ENCODE data around the gene KRT4. TPM values are rescaled to one million over a fixed set of nuclear protein-coding genes. Genes with fewer than 3 reads are reported as not detected.

The KRT4 gene
- total RNA-seq, 1 experiment from 2014 or later = not detected

GRCh38 chr12:52827499-52828090 lies 13.7 kb upstream of the KRT4 start:
- no peaks in the 10 kb centered on the region for H4K20me1 ChIP-seq (ENCODE audit: insufficient read depth, low read depth, low read length)
- H3K36me3 ChIP-seq (ENCODE audit: insufficient read depth, low read length) = no peaks in the 10 kb centered on the region
- H3K4me1 ChIP-seq (ENCODE audit: low read length) = no peaks in the 10 kb centered on the region
- H3K9me3 ChIP-seq (ENCODE audit: low read length) = no peaks in the 10 kb centered on the region
- no peak overlapping the region for H3K9ac ChIP-seq (ENCODE audit: low read length)
- no peak overlapping the region for H3K27ac ChIP-seq (ENCODE audit: low read length)
- H3K79me2 ChIP-seq (ENCODE audit: low read length) = no peaks in the 10 kb centered on the region
- no peaks in the 10 kb centered on the region for H3K9me2 ChIP-seq (replicated peaks; ENCODE audit: insufficient read depth, low read length)
- H2AFZ ChIP-seq (ENCODE audit: low read length) = no peak overlapping the region
- H3K4me3 ChIP-seq (ENCODE audit: low read length) = no peak overlapping the region
- no peaks in the 10 kb centered on the region for H3K27me3 ChIP-seq (ENCODE audit: low read length)
- DNase-seq = no peak
- no peak overlapping the region for H3K4me2 ChIP-seq (ENCODE audit: low read depth, low read length, poor library complexity, severe bottlenecking)

GRCh38 chr12:52826611-52827498 lies 12.9 kb upstream of the KRT4 start:
- Histone ChIP-seq H3K4me2 (ENCODE audit: low read depth, low read length, poor library complexity, severe bottlenecking) (no peak overlapping the region), H3K4me1 (ENCODE audit: low read length) (no peaks in the 10 kb centered on the region), H3K9me2 (replicated peaks; ENCODE audit: insufficient read depth, low read length) (no peaks in the 10 kb centered on the region), H3K9ac (ENCODE audit: low read length) (no peak overlapping the region), H4K20me1 (ENCODE audit: insufficient read depth, low read depth, low read length) (no peaks in the 10 kb centered on the region), H3K27me3 (ENCODE audit: low read length) (no peaks in the 10 kb centered on the region), H3K79me2 (ENCODE audit: low read length) (no peaks in the 10 kb centered on the region), H3K36me3 (ENCODE audit: insufficient read depth, low read length) (no peaks in the 10 kb centered on the region), H3K4me3 (ENCODE audit: low read length) (no peak overlapping the region), H2AFZ (ENCODE audit: low read length) (no peak overlapping the region), H3K9me3 (ENCODE audit: low read length) (no peaks in the 10 kb centered on the region), H3K27ac (ENCODE audit: low read length) (no peak overlapping the region)
- DNase-seq = no peak

- Histone ChIP-seq H3K27ac (ENCODE audit: low read length) (no peak overlapping the region), H3K4me2 (ENCODE audit: low read depth, low read length, poor library complexity, severe bottlenecking) (no peak overlapping the region), H3K4me3 (ENCODE audit: low read length) (no peak overlapping the region), H3K79me2 (ENCODE audit: low read length) (no peaks in the 10 kb centered on the region), H2AFZ (ENCODE audit: low read length) (no peak overlapping the region), H3K9ac (ENCODE audit: low read length) (no peak overlapping the region), H3K9me3 (ENCODE audit: low read length) (no peaks in the 10 kb centered on the region), H4K20me1 (ENCODE audit: insufficient read depth, low read depth, low read length) (no peaks in the 10 kb centered on the region), H3K27me3 (ENCODE audit: low read length) (no peaks in the 10 kb centered on the region), H3K4me1 (ENCODE audit: low read length) (no peaks in the 10 kb centered on the region), H3K36me3 (ENCODE audit: insufficient read depth, low read length) (no peaks in the 10 kb centered on the region), H3K9me2 (replicated peaks; ENCODE audit: insufficient read depth, low read length) (no peaks in the 10 kb centered on the region)
- DNase-seq = no peak
These were observed 12.0 kb upstream of the KRT4 start for GRCh38 chr12:52825961-52826360.

GRCh38 chr12:52824741-52825410 lies 11.0 kb upstream of the KRT4 start:
- H3K27me3 ChIP-seq (ENCODE audit: low read length) = no peaks in the 10 kb centered on the region

GRCh38 chr12:52823761-52824450 lies 10.0 kb upstream of the KRT4 start:
- Histone ChIP-seq H3K36me3 (ENCODE audit: insufficient read depth, low read length) (no peaks in the 10 kb centered on the region), H3K4me2 (ENCODE audit: low read depth, low read length, poor library complexity, severe bottlenecking) (no peak overlapping the region), H2AFZ (ENCODE audit: low read length) (no peak overlapping the region), H3K79me2 (ENCODE audit: low read length) (no peaks in the 10 kb centered on the region), H3K27ac (ENCODE audit: low read length) (no peak overlapping the region), H3K9me3 (ENCODE audit: low read length) (no peaks in the 10 kb centered on the region), H3K9ac (ENCODE audit: low read length) (no peak overlapping the region), H3K4me3 (ENCODE audit: low read length) (no peak overlapping the region), H4K20me1 (ENCODE audit: insufficient read depth, low read depth, low read length) (no peaks in the 10 kb centered on the region), H3K9me2 (replicated peaks; ENCODE audit: insufficient read depth, low read length) (no peaks in the 10 kb centered on the region), H3K4me1 (ENCODE audit: low read length) (no peaks in the 10 kb centered on the region), H3K27me3 (ENCODE audit: low read length) (no peaks in the 10 kb centered on the region)
- DNase-seq = no peak

More at GRCh38 chr12:52824741-52825410, 11.0 kb upstream of the KRT4 start:
- Histone ChIP-seq H2AFZ (ENCODE audit: low read length) (no peak overlapping the region), H3K79me2 (ENCODE audit: low read length) (no peaks in the 10 kb centered on the region), H3K27ac (ENCODE audit: low read length) (no peak overlapping the region), H3K36me3 (ENCODE audit: insufficient read depth, low read length) (no peaks in the 10 kb centered on the region), H3K9me2 (replicated peaks; ENCODE audit: insufficient read depth, low read length) (no peaks in the 10 kb centered on the region), H4K20me1 (ENCODE audit: insufficient read depth, low read depth, low read length) (no peaks in the 10 kb centered on the region), H3K4me3 (ENCODE audit: low read length) (no peak overlapping the region), H3K9me3 (ENCODE audit: low read length) (no peaks in the 10 kb centered on the region), H3K4me2 (ENCODE audit: low read depth, low read length, poor library complexity, severe bottlenecking) (no peak overlapping the region), H3K4me1 (ENCODE audit: low read length) (no peaks in the 10 kb centered on the region), H3K9ac (ENCODE audit: low read length) (no peak overlapping the region)
- DNase-seq = no peak

- H3K79me2 ChIP-seq (ENCODE audit: low read length) = no peaks in the 10 kb centered on the region
- no peaks in the 10 kb centered on the region for H3K4me1 ChIP-seq (ENCODE audit: low read length)
- no peak overlapping the region for H3K4me2 ChIP-seq (ENCODE audit: low read depth, low read length, poor library complexity, severe bottlenecking)
- H3K27ac ChIP-seq (ENCODE audit: low read length) = no peak overlapping the region
- H3K4me3 ChIP-seq (ENCODE audit: low read length) = no peak overlapping the region
- H3K36me3 ChIP-seq (ENCODE audit: insufficient read depth, low read length) = no peaks in the 10 kb centered on the region
- no peaks in the 10 kb centered on the region for H3K27me3 ChIP-seq (ENCODE audit: low read length)
- H3K9ac ChIP-seq (ENCODE audit: low read length) = no peak overlapping the region
- no peak for DNase-seq
- H2AFZ ChIP-seq (ENCODE audit: low read length) = no peak overlapping the region
- no peaks in the 10 kb centered on the region for H3K9me3 ChIP-seq (ENCODE audit: low read length)
- no peaks in the 10 kb centered on the region for H3K9me2 ChIP-seq (replicated peaks; ENCODE audit: insufficient read depth, low read length)
- H4K20me1 ChIP-seq (ENCODE audit: insufficient read depth, low read depth, low read length) = no peaks in the 10 kb centered on the region
These were observed 9.0 kb upstream of the KRT4 start for GRCh38 chr12:52822771-52823510.

GRCh38 chr12:52821826-52822660 lies 8.1 kb upstream of the KRT4 start:
- no peak overlapping the region for H3K27ac ChIP-seq (ENCODE audit: low read length)
- no peaks in the 10 kb centered on the region for H3K27me3 ChIP-seq (ENCODE audit: low read length)
- no peaks in the 10 kb centered on the region for H3K9me2 ChIP-seq (replicated peaks; ENCODE audit: insufficient read depth, low read length)
- no peak overlapping the region for H3K9ac ChIP-seq (ENCODE audit: low read length)
- H3K79me2 ChIP-seq (ENCODE audit: low read length) = no peaks in the 10 kb centered on the region
- no peaks in the 10 kb centered on the region for H3K9me3 ChIP-seq (ENCODE audit: low read length)
- no peaks in the 10 kb centered on the region for H4K20me1 ChIP-seq (ENCODE audit: insufficient read depth, low read depth, low read length)
- no peak for DNase-seq
- H3K4me2 ChIP-seq (ENCODE audit: low read depth, low read length, poor library complexity, severe bottlenecking) = no peak overlapping the region
- H3K4me3 ChIP-seq (ENCODE audit: low read length) = no peak overlapping the region
- no peak overlapping the region for H2AFZ ChIP-seq (ENCODE audit: low read length)
- no peaks in the 10 kb centered on the region for H3K36me3 ChIP-seq (ENCODE audit: insufficient read depth, low read length)
- no peaks in the 10 kb centered on the region for H3K4me1 ChIP-seq (ENCODE audit: low read length)

Data from Karpas-422 (cell line).